H1 (cell line): ENCODE data around the gene SBNO1. TPM values are rescaled to one million over a fixed set of nuclear protein-coding genes. Genes with fewer than 3 reads are reported as not detected.

Experiments
- CHD7 ChIP-seq: fragments of 300-600 bp; sonication (generic); IDR thresholded peaks from 2 replicates; pipeline ENCODE4 v1.7.1; 2012; ENCODE audit warnings: low read length, moderate library complexity, mild to moderate bottlenecking, inconsistent platforms; ENCODE audit not compliant: insufficient replicate concordance
- USF2 ChIP-seq: IDR thresholded peaks from 2 replicates; pipeline ENCODE4 v1.6.1; 2011; ENCODE audit warnings: low read length, improper control_type of control experiment
- ZNF274 ChIP-seq: IDR thresholded peaks from 2 replicates; pipeline ENCODE4 v1.7.0; 2012; ENCODE audit warnings: low read length, borderline replicate concordance; ENCODE audit errors: extremely low read depth
- polyA plus RNA-seq, 7 experiments: library from polyadenylated mRNA; depleted of rRNA in 3 of 7; stranded (reverse) in 5 of 7; unstranded in 2 of 7; fragments of >200 nt in 5 of 7; fragments of 200-250 nt in 2 of 7; gene quantifications; 1 replicate in 5 of 7; 2 replicates in 1 of 7; 4 replicates in 1 of 7; pipeline versions ENCODE4 v1.2.1 to v1.2.3, GENCODE V29; 2011 to 2013; ENCODE audit warnings: missing spikeins in 2 of 7, mixed read lengths in 2 of 7
- total RNA-seq: library from RNA; stranded (reverse); fragmentation: NEBNext Ultra II Directional; extraction: Animal tissue kit (Norgen Biotek cat#: 25700); gene quantifications from 2 replicates; pipeline ENCODE4 v1.2.1, GENCODE V29; 2021

The SBNO1 gene
- total and polyA plus RNA-seq, 2 of the 8 experiments (the other 6 are each of a cell fraction or from before 2014, with no cell fraction given), result 6.7 to 57.7 TPM

- TF ChIP-seq CHD7 (no peak), ZNF274 (no peak), USF2 (no peak)
- TF ChIP-seq, all 59 proteins: peak for 0
These were observed 8.4 kb downstream of the SBNO1 start (continued) for GRCh38 chr12:123356159-123356670.
